NCI-H774 (cell line): ENCODE results near the gene MECP2.
A peak's percentile ranks its signal among the peaks of the same experiment; 100 is the strongest.
"Not testable (repeated sequence)": the region's sequence is repeated elsewhere in the genome, so short reads cannot be mapped to it uniquely, and the experiment has no call there.

Source experiments
- DNase-seq: peaks from one replicate; lab custom pipeline; 2025; lab: John Stamatoyannopoulos, UW

Gene MECP2

DNA sequence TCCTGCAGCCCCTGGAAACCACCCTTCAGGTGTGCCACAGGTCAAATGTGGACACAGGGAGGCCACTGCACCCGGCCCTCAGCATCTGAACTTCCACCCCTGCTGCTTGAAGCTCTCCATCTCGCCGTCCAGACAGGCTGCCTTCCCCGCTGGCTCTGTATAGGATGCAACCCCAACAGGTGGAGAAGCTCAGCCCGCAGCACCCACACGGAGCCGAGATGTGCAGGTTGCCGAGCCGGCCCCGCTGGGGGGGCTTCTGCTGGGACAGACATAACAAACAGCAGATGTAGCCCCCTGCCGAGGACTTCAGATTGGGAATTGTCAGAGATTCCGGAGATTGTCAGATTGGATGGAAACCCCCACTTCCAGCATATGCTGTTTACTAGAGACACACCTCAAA is 104.4 kb downstream of the MECP2 start:
- DNase-seq = no peak

DNA sequence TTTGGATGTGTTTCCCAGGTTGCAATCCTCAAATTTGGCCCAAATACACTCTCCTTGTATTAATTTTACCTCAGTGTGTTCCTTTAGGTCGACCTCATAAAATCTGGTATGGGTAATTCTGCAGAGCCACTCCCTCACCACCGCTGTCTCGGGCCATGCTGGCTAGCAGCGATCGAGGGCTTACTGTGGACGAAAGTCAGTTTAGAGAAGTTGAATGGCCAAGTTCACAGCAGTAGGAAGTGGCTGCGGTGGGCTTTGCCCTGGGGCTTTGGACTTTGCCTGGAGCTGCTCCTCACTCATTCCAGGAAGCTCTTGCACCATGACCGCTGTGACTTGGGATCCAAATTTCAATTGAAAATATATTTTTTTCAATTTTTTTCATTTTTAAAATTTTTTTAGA is 105.3 kb downstream of the MECP2 start:
- no peak for DNase-seq

DNA sequence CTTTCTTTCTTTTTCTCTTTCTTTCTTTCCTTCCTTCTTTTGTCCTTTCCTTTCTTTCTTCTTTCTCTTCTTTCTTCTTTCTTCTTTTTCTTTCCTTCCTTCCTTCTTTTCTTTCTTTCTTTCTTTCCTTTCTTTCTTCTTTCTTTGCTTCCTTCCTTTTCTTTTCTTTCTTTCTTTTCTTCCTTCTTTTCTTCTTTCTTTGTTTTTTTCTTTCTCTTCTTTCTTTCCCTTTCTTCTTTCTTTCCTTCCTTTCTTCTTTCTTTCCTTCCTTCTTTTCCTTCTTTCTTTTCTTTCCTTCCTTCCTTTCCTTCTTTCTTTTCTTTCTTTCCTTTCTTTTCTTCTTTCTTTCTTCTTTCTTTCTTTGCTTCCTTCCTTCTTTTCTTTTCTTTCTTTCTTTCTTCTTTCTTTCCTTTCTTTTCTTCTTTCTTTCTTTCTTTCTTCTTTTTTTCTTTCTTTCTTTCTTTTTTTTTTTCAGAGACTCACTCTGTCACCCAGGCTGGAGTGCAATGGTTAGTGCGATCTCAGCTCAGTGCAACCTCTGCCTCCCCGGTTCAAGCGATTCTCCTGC is 106.4 kb downstream of the MECP2 start:
- no peak for DNase-seq

GRCh38 chrX:153989973-153990655 is 107.4 kb downstream of the MECP2 start:
- DNase-seq = no peak

DNA sequence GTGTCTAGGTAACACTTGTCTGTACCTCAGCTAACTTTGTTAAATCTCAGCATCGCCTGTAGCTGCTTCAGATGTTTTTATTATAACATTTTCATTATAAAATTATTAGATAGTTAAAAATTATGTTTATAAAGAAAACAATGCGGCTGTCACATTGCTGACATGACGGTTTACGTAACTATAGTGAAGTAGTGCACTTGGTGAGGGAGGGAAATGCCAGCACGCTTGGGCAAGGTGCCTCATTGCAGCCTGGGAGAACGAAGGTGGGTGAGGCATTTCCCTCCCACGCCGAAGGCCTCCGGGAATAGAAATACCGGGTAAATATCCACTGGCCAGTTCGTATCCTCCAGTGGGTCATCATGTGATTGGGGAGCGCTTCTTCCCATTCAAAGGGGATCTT is 109.0 kb downstream of the MECP2 start:
- DNase-seq = no peak

GRCh38 chrX:153984351-153985178 is 113.0 kb downstream of the MECP2 start:
- DNase-seq = no peak

GRCh38 chrX:153983321-153983801 is 114.2 kb downstream of the MECP2 start:
- DNase-seq = no peak

DNA sequence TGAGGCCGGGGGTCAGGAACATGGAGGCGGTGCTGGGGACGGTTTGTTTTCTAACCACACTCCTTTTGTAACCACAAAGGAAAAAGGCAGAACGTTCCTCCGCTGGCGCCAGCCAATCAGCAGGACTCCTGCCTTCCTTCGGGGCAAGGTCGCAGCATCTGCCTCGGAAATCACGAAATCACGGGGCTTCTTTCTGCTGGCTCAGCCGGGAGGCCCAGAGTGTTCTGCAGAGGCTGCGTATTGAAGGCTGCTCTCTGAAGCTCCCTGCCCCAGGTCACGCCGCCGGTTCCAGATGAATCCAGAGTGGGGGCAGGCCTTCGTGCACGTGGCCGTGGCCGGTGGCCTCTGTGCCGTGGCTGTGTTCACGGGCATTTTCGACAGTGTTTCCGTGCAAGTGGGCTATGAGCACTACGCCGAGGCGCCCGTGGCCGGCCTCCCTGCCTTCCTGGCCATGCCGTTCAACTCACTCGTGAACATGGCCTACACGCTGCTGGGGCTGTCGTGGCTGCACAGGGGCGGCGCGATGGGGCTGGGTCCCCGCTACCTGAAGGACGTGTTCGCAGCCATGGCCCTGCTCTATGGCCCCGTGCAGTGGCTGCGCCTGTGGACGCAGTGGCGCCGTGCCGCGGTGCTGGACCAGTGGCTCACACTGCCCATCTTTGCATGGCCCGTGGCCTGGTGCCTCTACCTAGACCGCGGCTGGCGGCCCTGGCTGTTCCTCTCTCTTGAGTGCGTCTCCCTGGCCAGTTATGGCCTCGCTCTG is 115.6 kb downstream of the MECP2 start:
- DNase-seq = no peak

DNA sequence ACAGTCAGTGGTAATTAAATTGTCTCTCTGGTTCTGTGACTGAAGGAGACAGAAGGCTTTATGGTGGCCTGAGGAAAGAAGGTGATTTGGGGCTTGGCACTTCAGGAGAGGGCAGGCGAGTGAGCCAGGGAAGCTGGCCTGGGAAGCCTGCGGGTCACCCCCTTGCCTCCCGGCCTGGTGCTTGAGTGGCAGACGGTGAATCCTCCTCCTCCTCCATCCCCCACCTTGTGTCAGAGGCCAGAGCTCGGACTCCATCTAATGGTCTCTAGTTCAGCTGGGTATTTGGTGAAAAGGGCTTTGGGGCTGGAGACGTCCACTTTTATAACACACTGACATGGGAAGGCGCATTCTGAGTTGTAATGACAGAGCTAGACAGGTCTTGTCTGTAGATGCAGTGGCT is 116.3 kb downstream of the MECP2 start:
- no peak for DNase-seq

- not testable (repeated sequence) for DNase-seq
Observed at GRCh38 chrX:153980394-153980793, 117.1 kb downstream of the MECP2 start.

DNA sequence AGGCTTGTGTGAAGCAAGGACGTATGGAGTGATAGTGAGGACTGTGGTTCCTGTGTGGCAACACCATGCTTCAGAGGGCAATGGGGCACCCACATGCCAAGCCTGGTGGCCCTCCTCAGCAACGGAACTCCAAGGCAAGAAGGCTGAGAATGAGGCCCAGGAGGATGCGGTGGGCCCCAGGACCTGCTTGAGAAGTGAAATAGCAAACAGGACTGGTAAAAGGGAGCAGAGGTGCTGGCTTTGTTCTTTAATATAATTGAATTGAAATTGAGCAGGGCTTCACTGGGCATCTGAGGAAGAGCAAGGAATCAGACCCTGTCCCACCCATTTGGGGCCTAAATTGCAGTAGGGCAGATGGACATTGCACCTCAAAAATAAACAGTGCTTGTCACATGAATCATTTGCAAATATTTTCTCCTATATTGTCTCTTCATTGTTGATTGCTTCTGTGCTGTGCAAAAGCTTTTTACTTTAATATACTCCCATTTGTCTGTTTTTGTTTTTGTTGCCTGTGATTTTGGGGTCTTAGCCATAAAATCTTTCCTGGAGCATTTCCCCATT is 122.7 kb downstream of the MECP2 start:
- no peak for DNase-seq

GRCh38 chrX:153974003-153974725 is 123.4 kb downstream of the MECP2 start:
- DNase-seq = no peak

DNA sequence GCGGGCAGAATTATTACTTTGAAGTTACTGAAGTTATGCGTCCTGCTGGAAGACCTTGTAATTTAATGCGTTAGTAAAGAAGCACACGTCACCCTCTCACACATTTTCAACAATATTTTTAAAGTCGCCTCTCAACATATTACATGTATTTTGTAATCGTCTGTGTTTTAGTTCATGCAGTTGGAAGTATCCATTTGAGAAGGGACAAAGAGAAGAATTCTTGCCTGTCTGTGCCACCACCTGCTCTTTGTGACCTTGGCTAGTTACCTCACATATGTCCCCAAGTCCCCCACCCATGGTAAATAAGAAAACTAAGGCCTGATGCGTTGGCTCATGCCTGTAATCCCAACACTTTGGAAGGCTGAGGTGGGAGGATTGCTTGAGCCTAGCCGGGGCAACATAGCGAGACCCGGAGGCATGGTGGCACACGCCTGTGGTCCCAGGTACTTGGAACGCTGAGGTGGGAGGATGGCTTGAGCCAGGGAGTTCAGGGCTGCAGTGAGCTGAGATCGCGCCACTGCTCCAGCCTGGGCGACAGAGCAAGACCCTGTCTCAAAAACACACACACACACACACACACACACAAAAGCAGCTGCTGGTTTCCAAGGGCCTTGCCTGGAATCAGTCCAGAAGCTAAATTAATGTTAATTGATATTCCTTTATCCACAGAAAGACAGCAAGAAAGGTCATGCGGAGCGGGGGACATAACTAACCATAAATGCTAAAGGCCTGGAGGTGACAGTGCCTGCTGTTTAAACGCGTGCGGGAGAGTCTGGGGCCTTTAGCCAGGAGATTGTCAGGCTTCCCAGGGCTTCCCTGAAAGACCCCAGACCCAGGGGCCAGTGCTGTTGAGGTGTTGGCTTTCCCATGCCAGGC is 124.2 kb downstream of the MECP2 start:
- DNase-seq = peak; percentile 22

GRCh38 chrX:153972368-153973126 is 125.0 kb downstream of the MECP2 start, which contains the start of gene TMEM187:
Gene TMEM187, plus strand, starts transcription at chrX:153972754. Its CDS starts 9,309 bp downstream, at chrX:153982063.
- peak; percentile 95 for DNase-seq
